BJ (cell line): ENCODE data around the gene MGMT. TPM values are rescaled to one million over a fixed set of nuclear protein-coding genes. Genes with fewer than 3 reads are reported as not detected.

Experiments used
- CTCF ChIA-PET: fragments of 350-600 bp; formaldehyde crosslinking; extraction: SDS; loops from one replicate; lab custom pipeline; 2021; ENCODE audit warnings: antibody characterized with exemption, inconsistent platforms; lab: Yijun Ruan, JAX
- POLR2A ChIA-PET: fragments of 300-600 bp; sonication (Branson Sonifier 250); formaldehyde crosslinking; extraction: SDS; loops from one replicate; lab custom pipeline; 2021; ENCODE audit warnings: antibody characterized with exemption; lab: Charles Lee
- DNase-seq: peaks from one replicate; pipeline ENCODE4 v3.0.0-alpha.2; 2011; ENCODE audit warnings: low read depth
- H3K27me3 ChIP-seq: 2 replicates; pipeline ENCODE4 v1.6.0; 2011; ENCODE audit warnings: low read length; ENCODE audit not compliant: control insufficient read depth, insufficient read depth
- H3K36me3 ChIP-seq: 2 replicates; pipeline ENCODE4 v1.5.1; 2011; ENCODE audit warnings: low read length; ENCODE audit not compliant: control insufficient read depth, insufficient read depth
- H3K4me3 ChIP-seq: 2 replicates; pipeline ENCODE4 v1.5.1; 2011; ENCODE audit warnings: low read depth, mild to moderate bottlenecking, control low read depth, low read length
- CTCF ChIP-seq: IDR thresholded peaks from 2 replicates; pipeline ENCODE4 v1.5.1; 2011; ENCODE audit warnings: low read depth, mild to moderate bottlenecking, control low read depth, inconsistent platforms, low read length, moderate library complexity; ENCODE audit not compliant: insufficient read depth
- polyA plus RNA-seq: library from polyadenylated mRNA; depleted of rRNA; stranded (reverse); fragments of >200 nt; gene quantifications from 2 replicates; pipeline ENCODE4 v1.2.3, GENCODE V29; 2011

Gene MGMT
- polyA plus RNA-seq, 1 experiment: 21.0 TPM

DNA sequence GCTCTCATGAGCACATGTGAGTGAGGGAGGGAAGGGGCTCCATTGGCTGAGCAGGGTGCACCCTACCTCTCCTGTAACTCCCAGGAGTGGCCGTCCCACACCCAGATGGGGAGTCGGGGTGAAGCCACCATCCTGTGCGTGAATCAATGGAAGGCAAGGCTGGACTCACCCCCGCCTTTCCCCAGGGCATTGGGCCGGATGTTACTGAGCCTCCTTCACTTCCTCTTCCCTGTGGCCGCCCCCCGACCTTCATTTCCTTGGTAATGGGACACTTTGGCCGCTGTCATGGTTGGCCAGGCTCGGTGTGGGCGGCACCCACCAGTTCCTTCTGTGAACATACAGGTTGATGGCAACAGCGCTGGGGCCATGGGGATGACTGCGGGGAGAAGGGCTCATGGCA lies 209.0 kb downstream of the MGMT start:
- POLR2A ChIA-PET: no interaction called here

DNA sequence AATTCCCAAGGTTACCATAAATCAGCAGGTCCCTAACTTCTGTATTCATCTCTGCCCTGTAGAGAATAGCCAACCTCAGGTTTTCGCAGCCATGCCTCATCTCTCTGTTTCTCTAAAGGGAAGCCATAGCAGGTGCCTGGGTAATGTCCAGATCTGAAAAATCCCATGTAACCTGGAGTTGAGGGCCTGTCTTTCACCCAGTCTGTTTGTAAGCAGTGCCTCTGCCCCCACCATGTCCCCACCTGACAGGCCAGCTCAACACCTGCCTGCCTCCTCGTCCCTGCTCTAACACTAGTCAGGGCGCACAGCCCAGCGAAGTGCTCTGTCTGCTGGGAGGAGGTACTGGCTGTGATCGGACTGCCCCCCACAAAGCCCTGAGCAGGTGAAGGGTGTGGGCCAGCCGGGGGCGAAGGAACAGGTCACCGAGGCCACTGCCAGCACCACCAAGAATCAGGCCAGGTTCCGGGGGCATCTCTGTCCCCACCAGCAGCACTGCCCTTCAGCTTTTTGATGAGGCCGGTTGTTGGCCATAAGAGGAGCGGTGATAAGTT lies 210.4 kb downstream of the MGMT start:
- no peaks in the 10 kb centered on the region for H3K36me3 ChIP-seq
- ChIA-PET POLR2A (no interaction called here), CTCF (no interaction called here)
- H3K27me3 ChIP-seq: no peaks in the 10 kb centered on the region
- H3K4me3 ChIP-seq: no peak overlapping the region
- no peak for TF ChIP-seq CTCF
- DNase-seq: no peak

More for the DNA sequence above, 209.0 kb downstream of the MGMT start:
- Histone ChIP-seq H3K27me3 (no peaks in the 10 kb centered on the region), H3K4me3 (no peak overlapping the region), H3K36me3 (no peaks in the 10 kb centered on the region)
- CTCF ChIA-PET: no interaction called here
- DNase-seq: no peak
- no peak for TF ChIP-seq CTCF

DNA sequence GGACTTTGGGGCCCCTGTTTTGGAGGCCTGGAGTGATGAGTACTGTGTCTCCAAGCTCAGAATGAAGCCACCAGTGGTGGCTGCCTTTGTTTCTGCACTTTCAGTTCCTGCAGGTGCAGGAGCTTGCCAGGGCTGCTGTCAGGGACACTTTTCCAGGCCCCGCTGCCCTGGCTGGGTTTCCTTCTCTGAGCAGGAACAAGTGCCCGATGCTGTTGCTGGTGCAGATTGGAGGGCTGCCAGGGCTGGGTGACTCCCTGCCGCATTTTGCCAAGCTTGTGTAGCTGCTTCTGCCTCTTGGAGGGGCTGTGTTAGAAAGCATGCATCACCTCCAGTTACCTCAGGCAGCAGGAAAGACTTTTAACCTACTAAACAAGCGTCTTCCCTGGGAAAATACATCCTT lies 211.1 kb downstream of the MGMT start:
- no peak for DNase-seq
- Histone ChIP-seq H3K4me3 (no peak overlapping the region), H3K36me3 (no peaks in the 10 kb centered on the region), H3K27me3 (no peaks in the 10 kb centered on the region)
- POLR2A ChIA-PET: no interaction called here
- CTCF ChIA-PET: interaction anchor here (1.5 kb wide), 1 partner anchor 20 kb away, joined by 4 read pairs; no protein-coding TSS in a partner anchor
- no peak for TF ChIP-seq CTCF

DNA sequence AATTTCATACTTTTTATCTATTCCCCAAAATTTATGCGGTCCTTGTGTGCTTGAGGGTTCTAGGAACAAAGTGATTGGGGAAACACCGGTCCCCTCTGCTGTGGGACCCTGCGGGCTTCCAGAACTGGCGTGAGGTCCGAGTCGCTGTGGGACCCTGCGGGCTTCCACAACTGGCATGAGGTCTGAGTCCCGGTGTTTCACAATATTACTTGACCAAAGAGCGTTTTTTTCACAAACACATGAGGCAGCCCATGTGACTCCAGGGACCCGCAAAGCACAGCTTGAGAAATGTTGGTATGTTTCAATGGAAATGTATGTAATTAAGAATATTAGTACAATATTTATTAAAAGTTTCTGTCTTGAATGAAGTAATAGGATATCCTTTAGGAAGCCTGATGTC lies 212.2 kb downstream of the MGMT start:
- H3K27me3 ChIP-seq: no peaks in the 10 kb centered on the region
- ChIA-PET POLR2A (no interaction called here), CTCF (interaction anchor here (1.5 kb wide), 1 partner anchor 21 kb away, joined by 4 read pairs; no protein-coding TSS in a partner anchor)
- DNase-seq: no peak
- H3K36me3 ChIP-seq: no peaks in the 10 kb centered on the region
- no peak for TF ChIP-seq CTCF
- no peak overlapping the region for H3K4me3 ChIP-seq

DNA sequence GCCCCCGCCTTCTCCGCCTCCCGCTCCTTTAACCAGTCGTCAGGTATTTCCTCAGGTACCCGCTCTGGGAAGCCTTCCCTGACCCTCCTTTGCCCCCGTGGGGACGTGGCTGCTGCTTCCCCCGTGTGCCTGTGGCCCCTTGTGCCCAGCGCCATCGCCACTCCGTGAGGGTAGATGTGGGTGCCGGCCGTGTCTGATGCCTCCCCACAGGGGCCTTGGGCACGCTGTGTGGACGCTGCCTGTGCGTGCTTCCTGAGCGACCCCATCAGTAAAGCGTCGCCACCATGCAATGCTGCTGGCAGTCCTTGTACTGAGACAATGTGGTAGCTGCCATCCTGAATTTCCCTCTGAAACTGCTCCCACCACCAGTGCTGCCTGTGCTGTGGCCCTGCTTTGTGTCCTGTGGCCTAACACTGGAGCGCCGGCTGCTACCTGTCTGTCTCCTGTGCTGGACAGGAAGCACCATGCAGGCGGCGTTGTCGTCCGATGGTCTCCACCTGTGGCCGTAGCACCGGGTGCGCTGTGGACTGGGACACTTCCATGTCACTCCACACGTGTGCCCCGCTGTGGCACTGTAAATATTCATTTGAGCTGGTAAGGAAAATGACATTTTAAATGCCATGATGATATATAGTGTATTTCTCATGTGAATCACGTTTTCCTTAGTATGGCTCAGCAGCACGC lies 213.8 kb downstream of the MGMT start:
- Histone ChIP-seq H3K36me3 (no peaks in the 10 kb centered on the region), H3K27me3 (no peaks in the 10 kb centered on the region), H3K4me3 (no peak overlapping the region)
- ChIA-PET POLR2A (no interaction called here), CTCF (no interaction called here)
- no peak for DNase-seq
- TF ChIP-seq CTCF: no peak
